Measurements from ENCODE around the gene IL1RL1. TPM values are rescaled to one million over a fixed set of nuclear protein-coding genes. Genes with fewer than 3 reads are reported as not detected.

IL1RL1 gene
- total RNA-seq, 1 experiment from 2014 or later, result 0.15 TPM

- ATAC-seq, result no peak
- in situ Hi-C loops (cut with HindIII; ENCODE audit: low pct_unique_long_range_greater_than_20kb, low sequenced_read_pairs), result no loop called here
- no peak overlapping the region for H3K4me3 ChIP-seq (ENCODE audit: low read depth in 2 of 2, low read length in 2 of 2)
Measured at GRCh38 chr2:102386004-102386403, 74.6 kb downstream of the IL1RL1 start.

GRCh38 chr2:102386867-102387541 is 75.6 kb downstream of the IL1RL1 start:
- POLR2A ChIA-PET, result no interaction called here
- H3K4me1 ChIP-seq (ENCODE audit: control insufficient read depth, insufficient read depth, low read length), result no peaks in the 10 kb centered on the region
- CTCF ChIA-PET, result no interaction called here
- TF ChIP-seq REST (IDR thresholded peaks at IDR 0.05; ENCODE audit: insufficient read depth in 1 of 2, low read depth in 2 of 2, low read length in 1 of 2) (no peak), SIN3A (IDR thresholded peaks at IDR 0.05; ENCODE audit: borderline replicate concordance, insufficient read depth, low read depth, low read length) (no peak)
- H3K9me3 ChIP-seq (ENCODE audit: control insufficient read depth, insufficient read depth, low read depth, low read length), result peaks cover 8% of the 10 kb centered on the region
- no TSS peak for BruUV-seq (replicated peaks)
- in situ Hi-C loops (cut with HindIII; ENCODE audit: low pct_unique_long_range_greater_than_20kb, low sequenced_read_pairs), result no loop called here
- no peak for ATAC-seq
- no peak overlapping the region for H3K4me3 ChIP-seq (ENCODE audit: low read depth in 2 of 2, low read length in 2 of 2)
- H3K27ac ChIP-seq (ENCODE audit: low read length), result no peak overlapping the region
- no peaks in the 10 kb centered on the region for H3K27me3 ChIP-seq (ENCODE audit: control insufficient read depth, insufficient read depth, low read length)
- H3K36me3 ChIP-seq (ENCODE audit: control insufficient read depth, insufficient read depth, low read length), result no peaks in the 10 kb centered on the region; the same call in 1 of the 2 replicates
- DNase-seq (ENCODE audit: low read depth, low spot score), result no peak
- intact Hi-C loops (cut with micrococcal nuclease; ENCODE audit: unreplicated experiment), result no loop called here

More at GRCh38 chr2:102386004-102386403, 74.6 kb downstream of the IL1RL1 start:
- Histone ChIP-seq H3K27ac (ENCODE audit: low read length) (no peak overlapping the region), H3K9me3 (ENCODE audit: control insufficient read depth, insufficient read depth, low read depth, low read length) (peaks cover 8% of the 10 kb centered on the region), H3K27me3 (ENCODE audit: control insufficient read depth, insufficient read depth, low read length) (no peaks in the 10 kb centered on the region), H3K4me1 (ENCODE audit: control insufficient read depth, insufficient read depth, low read length) (no peaks in the 10 kb centered on the region), H3K36me3 (ENCODE audit: control insufficient read depth, insufficient read depth, low read length) (no peaks in the 10 kb centered on the region; the same call in 1 of the 2 replicates)
- ChIA-PET CTCF (no interaction called here), POLR2A (no interaction called here)
- DNase-seq (ENCODE audit: low read depth, low spot score), result no peak
- TF ChIP-seq TCF7L2 (IDR thresholded peaks at IDR 0.05; ENCODE audit: low read depth, low read length), result no peak
- no peak for TF ChIP-seq SIN3A (IDR thresholded peaks at IDR 0.05; ENCODE audit: borderline replicate concordance, insufficient read depth, low read depth, low read length)
- TF ChIP-seq POLR2AphosphoS5 (IDR thresholded peaks at IDR 0.05; ENCODE audit: low read depth, low read length), result no peak
- no peak for TF ChIP-seq CTCF (IDR thresholded peaks at IDR 0.05)
- no peak for TF ChIP-seq REST (IDR thresholded peaks at IDR 0.05; ENCODE audit: insufficient read depth in 1 of 2, low read depth in 2 of 2, low read length in 1 of 2)
- intact Hi-C loops (cut with micrococcal nuclease; ENCODE audit: unreplicated experiment), result no loop called here
- no TSS peak for BruUV-seq (replicated peaks)

All from Panc1 (cell line).